Activated T-cell treated with anti-CD3 and anti-CD28 coated beads for 1 hour (primary cell): ENCODE measurements around the gene BCOR.
A peak's percentile ranks its signal among the peaks of the same experiment; 100 is the strongest.

ENCODE experiments used
- DNase-seq: peaks from one replicate; pipeline ENCODE4 v3.0.0-alpha.2; 2020; ENCODE audit warnings: low read depth

BCOR gene

GRCh38 chrX:40112996-40113395 is 15.2 kb upstream of the BCOR start:
- DNase-seq, result no peak

GRCh38 chrX:40111868-40112267 is 14.1 kb upstream of the BCOR start:
- no peak for DNase-seq

- DNase-seq, result no peak
Observed at GRCh38 chrX:40109288-40110008, 11.7 kb upstream of the BCOR start.

GRCh38 chrX:40108959-40109287 is 11.2 kb upstream of the BCOR start:
- DNase-seq, result peak; percentile 53

GRCh38 chrX:40108162-40108958 is 10.6 kb upstream of the BCOR start:
- DNase-seq, result no peak

GRCh38 chrX:40107291-40108161 is 9.8 kb upstream of the BCOR start:
- DNase-seq, result no peak

GRCh38 chrX:40106676-40107290 is 9.0 kb upstream of the BCOR start:
- DNase-seq, result no peak

GRCh38 chrX:40105835-40106675 is 8.3 kb upstream of the BCOR start:
- peak; percentile 57 for DNase-seq

GRCh38 chrX:40104985-40105834 is 7.5 kb upstream of the BCOR start:
- no peak for DNase-seq

- no peak for DNase-seq
Observed at GRCh38 chrX:40104630-40104984, 6.8 kb upstream of the BCOR start.

- DNase-seq, result no peak
Observed at GRCh38 chrX:40103565-40104323, 6.0 kb upstream of the BCOR start.

GRCh38 chrX:40102393-40103381 is 4.9 kb upstream of the BCOR start:
- no peak for DNase-seq

GRCh38 chrX:40101430-40101802 is 3.7 kb upstream of the BCOR start:
- DNase-seq, result no peak

- DNase-seq, result no peak
Observed at GRCh38 chrX:40100537-40101429, 3.0 kb upstream of the BCOR start.

GRCh38 chrX:40100141-40100536 is 2.4 kb upstream of the BCOR start:
- DNase-seq, result no peak

GRCh38 chrX:40099055-40099958 is 1.5 kb upstream of the BCOR start:
- no peak for DNase-seq
